A172 (cell line): ENCODE results near the gene FAM3B. TPM values are rescaled to one million over a fixed set of nuclear protein-coding genes. Genes with fewer than 3 reads are reported as not detected.

Experiments used
- DNase-seq: peaks from one replicate; pipeline ENCODE4 v3.0.0-alpha.2; 2015; ENCODE audit warnings: low spot score
- total RNA-seq: library from RNA; depleted of rRNA; stranded (reverse); fragments of >200 nt; shearing (Covaris generic); gene quantifications from 2 replicates; pipeline ENCODE4 v1.2.3, GENCODE V29; 2014; rRNA removed

Gene FAM3B
- total RNA-seq, 1 experiment from 2014 or later: not detected

- no peak for DNase-seq
These were observed 77.4 kb downstream of the FAM3B start for GRCh38 chr21:41393876-41394465.

- DNase-seq: peak; percentile 19
These were observed 80.0 kb downstream of the FAM3B start for GRCh38 chr21:41396558-41397075.

DNA sequence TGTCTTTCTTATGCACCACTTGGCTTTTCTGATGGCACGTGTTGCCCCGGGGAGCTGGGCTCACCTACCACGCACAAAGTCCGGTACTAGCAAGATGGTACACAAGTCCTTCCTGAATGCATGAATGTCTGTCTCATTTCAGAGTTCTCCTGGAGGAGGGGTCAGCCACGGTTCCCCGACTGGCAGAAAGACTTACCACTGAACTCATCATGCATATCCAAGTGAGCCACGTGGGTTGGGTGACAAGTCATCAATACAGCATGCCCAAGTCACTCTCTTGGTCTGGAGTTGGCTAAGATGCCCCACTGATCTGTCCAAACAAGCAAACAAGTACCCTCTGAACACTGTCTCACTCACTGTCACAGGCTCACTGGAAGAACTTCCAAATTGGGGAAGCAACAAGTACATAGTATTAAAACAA is 80.9 kb downstream of the FAM3B start:
- no peak for DNase-seq

DNA sequence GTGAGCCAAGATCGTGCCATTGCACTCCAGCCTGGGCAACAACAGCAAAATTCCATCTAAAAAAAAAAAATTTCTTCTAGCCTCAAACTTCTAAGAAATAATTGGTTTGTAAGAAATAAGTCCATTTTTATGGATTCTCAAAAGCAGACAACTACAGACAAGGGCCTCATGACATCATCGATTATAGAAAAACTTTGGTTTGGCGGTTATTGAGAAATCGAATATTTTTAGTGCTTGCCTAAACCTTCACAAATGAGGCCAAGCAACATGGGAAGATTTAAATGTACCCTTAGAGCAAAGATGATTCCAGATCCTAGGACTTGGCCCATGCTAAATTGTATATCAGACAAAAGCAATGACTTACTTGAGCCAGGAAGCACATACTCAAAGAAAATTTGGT is 81.7 kb downstream of the FAM3B start:
- no peak for DNase-seq

GRCh38 chr21:41398831-41399230 is 82.2 kb downstream of the FAM3B start:
- no peak for DNase-seq

- no peak for DNase-seq
These were observed 82.7 kb downstream of the FAM3B start for GRCh38 chr21:41399246-41399800.

DNA sequence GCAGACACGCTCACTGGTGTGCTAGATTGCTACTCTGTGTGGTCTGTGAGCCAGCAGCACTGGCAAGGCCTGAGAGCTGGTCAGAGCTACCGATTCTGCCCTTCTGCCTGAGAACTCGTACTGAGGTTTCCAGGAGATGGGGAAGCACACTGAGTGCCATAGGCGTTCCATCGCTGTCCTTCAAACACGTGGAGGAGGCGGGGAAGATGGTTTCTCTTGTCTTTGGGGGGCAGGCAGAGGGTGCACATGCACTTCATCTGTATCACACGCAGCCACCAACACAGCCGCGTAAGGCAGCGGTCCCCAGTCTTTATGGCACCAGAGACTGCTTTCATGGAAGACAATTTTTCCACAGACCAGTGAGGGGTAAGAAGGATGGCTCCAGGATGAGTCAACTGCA is 85.6 kb downstream of the FAM3B start:
- no peak for DNase-seq

DNA sequence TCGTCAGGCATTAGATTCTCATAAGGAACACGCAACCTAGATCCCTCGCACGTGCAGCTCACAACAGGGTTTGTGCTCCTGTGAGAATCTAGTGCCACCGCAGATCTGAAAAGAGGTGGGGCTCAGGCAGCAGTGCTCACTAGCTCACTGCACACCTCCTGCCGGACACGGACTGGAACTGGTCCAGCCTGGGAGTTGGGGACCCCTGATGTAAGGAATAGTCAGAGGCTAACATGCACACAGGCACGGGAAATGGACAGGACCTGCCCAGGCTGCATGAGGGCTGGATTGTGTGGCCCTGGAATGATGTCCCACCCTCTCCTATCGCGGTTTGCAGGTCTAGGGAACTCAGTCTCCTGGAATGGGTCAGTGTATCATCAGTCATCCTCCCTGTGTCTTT is 86.2 kb downstream of the FAM3B start:
- DNase-seq: no peak

DNA sequence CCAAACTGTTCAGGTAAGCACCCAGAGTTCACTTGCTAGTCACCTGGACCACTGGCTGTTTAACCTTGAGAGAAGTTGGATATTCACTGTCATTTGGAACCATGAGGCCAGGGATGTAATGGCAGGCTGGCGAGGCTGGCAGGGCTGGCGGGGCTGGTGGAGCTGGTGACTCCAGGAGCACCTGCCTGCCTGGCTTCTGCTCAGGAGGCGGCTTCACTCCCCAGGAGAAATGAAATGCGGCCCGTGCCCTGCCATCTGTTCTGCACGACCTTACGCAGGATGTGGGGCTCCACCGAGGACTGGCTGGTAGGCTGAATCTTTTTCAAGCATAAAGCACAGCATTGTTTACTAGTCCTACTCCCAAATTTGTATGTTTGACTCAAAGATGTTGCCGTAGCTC is 86.7 kb downstream of the FAM3B start:
- DNase-seq: no peak

DNA sequence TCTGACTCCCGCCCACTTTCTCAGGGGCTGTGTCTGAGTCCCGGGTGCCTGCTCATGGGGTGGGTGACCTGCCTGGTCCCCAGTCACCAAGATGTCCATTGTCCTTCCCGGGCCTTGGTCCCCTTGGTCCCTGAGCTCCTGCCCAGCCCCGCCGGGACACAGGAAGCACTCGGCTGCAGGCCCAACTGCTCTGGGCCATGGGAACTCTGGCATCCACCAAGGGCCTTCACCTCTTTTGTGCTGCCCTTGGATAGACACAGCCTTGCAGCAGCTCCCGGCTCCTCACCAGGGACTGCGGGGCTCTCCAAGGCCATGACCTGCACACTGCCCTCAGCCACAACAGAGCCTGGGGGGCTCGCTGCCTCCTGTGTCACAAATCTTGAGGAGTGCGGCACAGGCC is 87.4 kb downstream of the FAM3B start:
- DNase-seq: no peak

- DNase-seq: no peak
These were observed 88.7 kb downstream of the FAM3B start for GRCh38 chr21:41405321-41405720.

DNA sequence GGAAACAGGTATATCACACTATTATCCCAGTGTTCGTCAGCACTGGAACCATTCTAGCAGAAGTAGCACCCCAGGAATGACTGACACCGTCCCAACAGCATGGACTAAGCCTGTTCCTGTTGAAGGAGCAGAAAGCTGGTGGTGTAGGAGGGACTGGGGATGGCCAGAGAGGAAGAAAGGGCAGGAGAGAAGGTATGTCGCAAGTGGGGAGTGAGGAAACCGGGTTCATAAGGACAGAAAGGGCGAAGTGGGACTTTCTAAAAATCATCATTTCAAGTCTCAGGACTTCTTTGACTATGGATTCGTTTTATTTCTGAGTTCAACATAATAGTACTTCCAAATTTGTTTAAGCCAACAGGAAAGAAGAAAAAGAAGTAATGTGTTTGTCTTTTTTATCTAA is 89.7 kb downstream of the FAM3B start:
- no peak for DNase-seq

Other genes with a start within 250 kb of the FAM3B start
- gene BACE2, start 148.6 kb upstream of the FAM3B start, total RNA-seq: 46.6 and 51.7 TPM in 2 replicates
- 9.7 and 13.2 TPM in 2 replicates for gene MX2, start 45.2 kb downstream of the FAM3B start, total RNA-seq
- 10.1 and 11.4 TPM in 2 replicates for gene MX1, start 109.4 kb downstream of the FAM3B start, total RNA-seq
- 0.05 TPM in 1 of 2 replicates, not detected in the other for gene TMPRSS2, start 191.4 kb downstream of the FAM3B start, total RNA-seq